SK-N-SH treated with all-trans-retinoic acid at 6 μM for 48 hours (cell line): ENCODE data around the gene CARD8.

Experiments used
- ATAC-seq: fragments of 200-7000 bp; cut with Tn5 transposase; 3 replicates; pipeline ENCODE4 v1.9.1; 2020; ENCODE audit warnings: mild to moderate bottlenecking, moderate library complexity
- ARNTL ChIP-seq: fragments of 450-650 bp; formaldehyde crosslinking; IDR thresholded peaks from 2 replicates; pipeline ENCODE4 v1.5.0; 2020; ENCODE audit warnings: low read depth, mild to moderate bottlenecking, moderate library complexity, borderline replicate concordance
- BACH2 ChIP-seq: fragments of 250-450 bp; sonication (Bioruptor Pico); IDR thresholded peaks from 2 replicates; pipeline ENCODE4 v1.9.0; 2021; ENCODE audit warnings: mild to moderate bottlenecking, borderline replicate concordance
- CREB5 ChIP-seq: fragments of 250-450 bp; sonication (Bioruptor Pico); IDR thresholded peaks from 2 replicates; pipeline ENCODE4 v1.5.1; 2020; ENCODE audit warnings: low read depth, mild to moderate bottlenecking, moderate library complexity
- CSDC2 ChIP-seq: fragments of 250-450 bp; sonication (Bioruptor Pico); IDR thresholded peaks from 2 replicates; pipeline ENCODE4 v1.5.0; 2020; ENCODE audit warnings: mild to moderate bottlenecking, moderate library complexity
- CSRNP3 ChIP-seq: fragments of 250-450 bp; sonication (Bioruptor Pico); IDR thresholded peaks from 2 replicates; pipeline ENCODE4 v1.5.1; 2021; ENCODE audit warnings: mild to moderate bottlenecking, moderate library complexity
- ESRRG ChIP-seq: fragments of 250-450 bp; sonication (Bioruptor Pico); IDR thresholded peaks from 2 replicates; pipeline ENCODE4 v1.6.1; 2021; ENCODE audit warnings: mild to moderate bottlenecking
- GLIS3 ChIP-seq: fragments of 250-450 bp; sonication (Bioruptor Pico); IDR thresholded peaks from 2 replicates; pipeline ENCODE4 v1.5.0; 2020; ENCODE audit warnings: mild to moderate bottlenecking, moderate library complexity
- ISL1 ChIP-seq: fragments of 250-450 bp; sonication (Bioruptor Pico); IDR thresholded peaks from 2 replicates; pipeline ENCODE4 v2.1.2; 2022; ENCODE audit warnings: mild to moderate bottlenecking, moderate library complexity
- OSR1 ChIP-seq: fragments of 250-450 bp; sonication (Bioruptor Pico); IDR thresholded peaks from 2 replicates; pipeline ENCODE4 v1.8.0; 2022; ENCODE audit warnings: moderate library complexity, mild to moderate bottlenecking, inconsistent platforms
- PATZ1 ChIP-seq: fragments of 250-450 bp; sonication (Bioruptor Pico); IDR thresholded peaks from 2 replicates; pipeline ENCODE4 v1.8.0; 2020; ENCODE audit warnings: mild to moderate bottlenecking, moderate library complexity, borderline replicate concordance
- POU6F1 ChIP-seq: fragments of 250-450 bp; sonication (Bioruptor Pico); IDR thresholded peaks from 2 replicates; pipeline ENCODE4 v1.8.0; 2021; ENCODE audit warnings: low read depth, mild to moderate bottlenecking, moderate library complexity, borderline replicate concordance
- PPARA ChIP-seq: fragments of 250-450 bp; sonication (Bioruptor Pico); IDR thresholded peaks from 2 replicates; pipeline ENCODE4 v1.5.0; 2020; ENCODE audit warnings: mild to moderate bottlenecking, borderline replicate concordance
- RARB ChIP-seq: fragments of 250-450 bp; sonication (Bioruptor Pico); IDR thresholded peaks from 2 replicates; pipeline ENCODE4 v1.8.0; 2021; ENCODE audit warnings: mild to moderate bottlenecking, moderate library complexity
- SNAI2 ChIP-seq: fragments of 250-450 bp; sonication (Bioruptor Pico); IDR thresholded peaks from 2 replicates; pipeline ENCODE4 v1.5.0; 2020; ENCODE audit warnings: mild to moderate bottlenecking, moderate library complexity
- TCF4 ChIP-seq: fragments of 250-450 bp; sonication (Bioruptor Pico); IDR thresholded peaks from 2 replicates; pipeline ENCODE4 v1.8.0; 2021; ENCODE audit warnings: mild to moderate bottlenecking, moderate library complexity, borderline replicate concordance
- TOX ChIP-seq: fragments of 250-450 bp; sonication (Bioruptor Pico); IDR thresholded peaks from 2 replicates; pipeline ENCODE4 v1.8.0; 2021; ENCODE audit warnings: mild to moderate bottlenecking, moderate library complexity, borderline replicate concordance
- TSHZ2 ChIP-seq: fragments of 250-450 bp; sonication (Bioruptor Pico); IDR thresholded peaks from 2 replicates; pipeline ENCODE4 v1.5.0; 2020; ENCODE audit warnings: mild to moderate bottlenecking, moderate library complexity
- ZC3H10 ChIP-seq: fragments of 250-450 bp; sonication (Bioruptor Pico); IDR thresholded peaks from 2 replicates; pipeline ENCODE4 v1.5.1; 2021; ENCODE audit warnings: mild to moderate bottlenecking, moderate library complexity
- ZFP3 ChIP-seq: fragments of 250-450 bp; sonication (Bioruptor Pico); IDR thresholded peaks from 2 replicates; pipeline ENCODE4 v1.5.0; 2020; ENCODE audit warnings: mild to moderate bottlenecking, moderate library complexity
- ZFP30 ChIP-seq: fragments of 450-650 bp; formaldehyde crosslinking; IDR thresholded peaks from 2 replicates; pipeline ENCODE4 v1.5.0; 2022; ENCODE audit warnings: mild to moderate bottlenecking, moderate library complexity
- ZNF565 ChIP-seq: fragments of 450-650 bp; formaldehyde crosslinking; conservative IDR thresholded peaks from 2 replicates; pipeline ENCODE4 v1.5.0; 2020; ENCODE audit warnings: low read depth, mild to moderate bottlenecking, moderate library complexity
- ZNF70 ChIP-seq: fragments of 450-650 bp; formaldehyde crosslinking; IDR thresholded peaks from 2 replicates; pipeline ENCODE4 v1.5.0; 2020; ENCODE audit warnings: mild to moderate bottlenecking, moderate library complexity

The CARD8 gene

GRCh38 chr19:48175578-48175977 lies 80.1 kb downstream of the CARD8 start:
- no peak for TF ChIP-seq OSR1 (CRISPR knock-in tag)
- no peak for TF ChIP-seq TSHZ2
- no peak for TF ChIP-seq BACH2 (CRISPR knock-in tag)
- no peak for TF ChIP-seq ESRRG (CRISPR knock-in tag)
- TF ChIP-seq TCF4 (CRISPR knock-in tag) = no peak
- TF ChIP-seq SNAI2 = no peak
- TF ChIP-seq POU6F1 (CRISPR knock-in tag) = no peak
- TF ChIP-seq ZFP3 (CRISPR knock-in tag) = no peak
- no peak for TF ChIP-seq ZNF70 (CRISPR knock-in tag)
- TF ChIP-seq ZFP30 (CRISPR knock-in tag) = no peak
- TF ChIP-seq CREB5 = no peak
- no peak for ATAC-seq

GRCh38 chr19:48174445-48175030 lies 81.2 kb downstream of the CARD8 start:
- TF ChIP-seq ISL1 (no peak), TCF4 (CRISPR knock-in tag) (no peak), ZNF565 (CRISPR knock-in tag) (no peak), ESRRG (CRISPR knock-in tag) (no peak), OSR1 (CRISPR knock-in tag) (no peak), PATZ1 (CRISPR knock-in tag) (no peak), CREB5 (no peak), PPARA (no peak)
- no peak for ATAC-seq

- ATAC-seq = no peak
- TF ChIP-seq RARB (CRISPR knock-in tag) (no peak), ARNTL (no peak), BACH2 (CRISPR knock-in tag) (no peak), ZNF70 (CRISPR knock-in tag) (no peak), CREB5 (no peak), ZC3H10 (CRISPR knock-in tag) (no peak), CSDC2 (CRISPR knock-in tag) (no peak), CSRNP3 (CRISPR knock-in tag) (no peak), ZFP30 (CRISPR knock-in tag) (no peak), PPARA (no peak), TCF4 (CRISPR knock-in tag) (no peak), GLIS3 (CRISPR knock-in tag) (no peak), ZFP3 (CRISPR knock-in tag) (no peak), TOX (no peak), SNAI2 (no peak), ESRRG (CRISPR knock-in tag) (no peak)
Measured at GRCh38 chr19:48171710-48172109, 84.0 kb downstream of the CARD8 start.
